ENCODE data around the gene ZNF154. TPM values are rescaled to one million over a fixed set of nuclear protein-coding genes. Genes with fewer than 3 reads are reported as not detected.

ZNF154 gene
- 1.0 and 2.0 TPM in 2 replicates for total RNA-seq

GRCh38 chr19:57708641-57709361 lies at the start of gene ZNF154:
Gene ZNF154, minus strand, starts transcription at chr19:57709204. Its CDS starts 233 bp downstream, at chr19:57708971.

GRCh38 chr19:57746580-57747471 lies 37.8 kb upstream of the ZNF154 start, which contains the start of gene ZNF776:
Gene ZNF776, plus strand, starts transcription at chr19:57746815. Its CDS starts 244 bp downstream, at chr19:57747059.

GRCh38 chr19:57668635-57669034 lies 40.4 kb downstream of the ZNF154 start, which contains the start of gene ZSCAN4:
Gene ZSCAN4, plus strand, starts transcription at chr19:57668935. Its CDS starts 7,211 bp downstream, at chr19:57676146.

Other genes with a start within 250 kb of the ZNF154 start
- 7.7 and 8.0 TPM in 2 replicates for gene ZNF772, start 231.6 kb downstream of the ZNF154 start, total RNA-seq
- gene ZNF419, start 221.5 kb downstream of the ZNF154 start, total RNA-seq = 8.1 and 10.0 TPM in 2 replicates
- gene ZNF773, start 209.3 kb downstream of the ZNF154 start, total RNA-seq = 6.4 and 11.6 TPM in 2 replicates
- gene ZNF549, start 181.8 kb downstream of the ZNF154 start, total RNA-seq = 3.5 and 4.7 TPM in 2 replicates
- gene ZNF550, start 149.3 kb downstream of the ZNF154 start, total RNA-seq = 3.5 and 5.5 TPM in 2 replicates
- gene ZNF416, start 130.3 kb downstream of the ZNF154 start, total RNA-seq = 2.2 and 3.0 TPM in 2 replicates
- gene ZIK1, start 125.1 kb downstream of the ZNF154 start, total RNA-seq = 2.3 and 5.9 TPM in 2 replicates
- 1.6 and 2.3 TPM in 2 replicates for gene ZNF530, start 109.3 kb downstream of the ZNF154 start, total RNA-seq
- 11.1 and 17.4 TPM in 2 replicates for gene ZNF134, start 95.0 kb downstream of the ZNF154 start, total RNA-seq
- 4.6 and 5.2 TPM in 2 replicates for gene ZNF211, start 76.0 kb downstream of the ZNF154 start, total RNA-seq
- gene ZSCAN4, start 40.3 kb downstream of the ZNF154 start, total RNA-seq = not detected in 2 replicates
- gene ZNF551, start 27.2 kb downstream of the ZNF154 start, total RNA-seq = 3.6 and 5.9 TPM in 2 replicates
- gene ZNF671, start 18.4 kb upstream of the ZNF154 start, total RNA-seq = 3.6 and 4.5 TPM in 2 replicates
- 5.6 and 6.0 TPM in 2 replicates for gene ZNF776, start 37.6 kb upstream of the ZNF154 start, total RNA-seq
- 4.2 and 7.3 TPM in 2 replicates for gene ZNF586, start 60.5 kb upstream of the ZNF154 start, total RNA-seq
- 3.0 and 6.2 TPM in 2 replicates for gene ZNF552, start 105.7 kb upstream of the ZNF154 start, total RNA-seq
- 8.0 and 15.1 TPM in 2 replicates for gene ZNF587B, start 121.1 kb upstream of the ZNF154 start, total RNA-seq
- 6.6 and 9.5 TPM in 2 replicates for gene ZNF587, start 140.7 kb upstream of the ZNF154 start, total RNA-seq
- gene ZNF814, start 179.8 kb upstream of the ZNF154 start, total RNA-seq = 2.3 and 5.2 TPM in 2 replicates
- 3.7 and 4.4 TPM in 2 replicates for gene ZNF417, start 207.4 kb upstream of the ZNF154 start, total RNA-seq
- gene ZNF418, start 226.2 kb upstream of the ZNF154 start, total RNA-seq = 1.4 and 2.0 TPM in 2 replicates
- gene ZNF256, start 238.5 kb upstream of the ZNF154 start, total RNA-seq = 1.6 and 2.9 TPM in 2 replicates